MV-4-11 (cell line): ENCODE results near the gene ANKRD61.
"Not testable (repeated sequence)": the region's sequence is repeated elsewhere in the genome, so short reads cannot be mapped to it uniquely, and the experiment has no call there.

Experiments used
- DNase-seq: peaks from one replicate; lab custom pipeline; 2025; lab: John Stamatoyannopoulos, UW

The ANKRD61 gene

GRCh38 chr7:6030988-6031387 is at the start of gene ANKRD61:
TSS of gene ANKRD61 (plus strand) at chr7:6031376. CDS start at chr7:6031376, 0 bp downstream.
- no peak for DNase-seq

- DNase-seq: not testable (repeated sequence)
These were observed 44.1 kb upstream of the ANKRD61 start for GRCh38 chr7:5987061-5987460.

- peak; percentile 68 for DNase-seq
These were observed 33.9 kb upstream of the ANKRD61 start for GRCh38 chr7:5997210-5997808.

- no peak for DNase-seq
These were observed 23.8 kb upstream of the ANKRD61 start for GRCh38 chr7:6007386-6007785.

GRCh38 chr7:6007835-6008590 is 23.2 kb upstream of the ANKRD61 start:
- peak; percentile 39 for DNase-seq

GRCh38 chr7:6008668-6009611 is 22.2 kb upstream of the ANKRD61 start, which contains the start of the genes AIMP2 and PMS2:
TSS of gene AIMP2 (plus strand) at chr7:6009272. CDS start at chr7:6009364, 92 bp downstream.
TSS of gene PMS2 (minus strand) at chr7:6009049. CDS start at chr7:6009019, 30 bp downstream.
- DNase-seq: peak; percentile 98

- DNase-seq: not testable (repeated sequence)
These were observed 20.8 kb upstream of the ANKRD61 start for GRCh38 chr7:6010370-6010769.

GRCh38 chr7:6011541-6011940 is 19.6 kb upstream of the ANKRD61 start:
- DNase-seq: no peak

GRCh38 chr7:6012355-6013104 is 18.6 kb upstream of the ANKRD61 start:
- DNase-seq: no peak

GRCh38 chr7:6015917-6016652 is 15.1 kb upstream of the ANKRD61 start:
- no peak for DNase-seq

- DNase-seq: no peak
These were observed 14.6 kb upstream of the ANKRD61 start for GRCh38 chr7:6016653-6016966.

- DNase-seq: no peak
These were observed 10.5 kb upstream of the ANKRD61 start for GRCh38 chr7:6020371-6021286.

- DNase-seq: no peak
These were observed 8.5 kb upstream of the ANKRD61 start for GRCh38 chr7:6022707-6023106.

GRCh38 chr7:6023974-6024435 is 7.2 kb upstream of the ANKRD61 start:
- DNase-seq: no peak

- DNase-seq: peak; percentile 73
These were observed 5.0 kb upstream of the ANKRD61 start for GRCh38 chr7:6026011-6026819.

- peak; percentile 94 for DNase-seq
These were observed 4.3 kb upstream of the ANKRD61 start for GRCh38 chr7:6026820-6027311.

- DNase-seq: no peak
These were observed 3.3 kb upstream of the ANKRD61 start for GRCh38 chr7:6027806-6028365.

GRCh38 chr7:6028563-6028962 is 2.6 kb upstream of the ANKRD61 start:
- DNase-seq: no peak
